Measurements from ENCODE around the gene ORC6.

DNA sequence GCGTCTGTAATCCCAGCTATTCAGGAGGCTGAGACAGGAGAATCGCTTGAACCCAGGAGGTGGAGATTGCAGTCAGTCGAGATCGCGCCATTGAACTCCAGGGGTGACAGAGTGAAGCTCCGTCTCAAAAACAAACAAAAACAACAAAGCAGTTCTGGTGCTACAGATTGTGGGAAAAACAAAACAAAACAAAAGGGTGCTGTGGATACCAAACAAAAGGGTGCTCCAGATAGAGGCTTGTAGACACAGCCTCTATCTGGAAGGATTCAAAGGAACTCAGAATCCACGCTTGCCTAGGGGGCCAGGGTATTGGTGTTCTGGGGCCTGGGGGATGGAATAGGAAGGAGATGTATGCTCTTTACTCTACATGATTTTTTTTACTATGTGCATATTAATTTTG lies 56.2 kb downstream of the ORC6 start:
- no peak for TF ChIP-seq ZNF274 (IDR thresholded peaks at IDR 0.05; ENCODE audit: insufficient read depth, insufficient read length)
- no peak for TF ChIP-seq POLR2AphosphoS5 (IDR thresholded peaks at IDR 0.05; ENCODE audit: low read length)
- TF ChIP-seq RAD21 (IDR thresholded peaks at IDR 0.05; ENCODE audit: insufficient read depth, low read depth, low read length), result no peak
- no peak for TF ChIP-seq SPI1 (IDR thresholded peaks at IDR 0.05; ENCODE audit: borderline replicate concordance, insufficient read depth, low read depth, low read length)
- no peak for TF ChIP-seq USF2 (IDR thresholded peaks at IDR 0.05; ENCODE audit: borderline replicate concordance, low read depth, low read length)
- TF ChIP-seq TAF1 (IDR thresholded peaks at IDR 0.05; ENCODE audit: borderline replicate concordance, low read depth, low read length), result no peak
- no peak for TF ChIP-seq FOXM1 (IDR thresholded peaks at IDR 0.05; ENCODE audit: low read depth, low read length)
- TF ChIP-seq RFX5 (IDR thresholded peaks at IDR 0.05; ENCODE audit: low read depth, low read length), result no peak
- TF ChIP-seq NFXL1 (IDR thresholded peaks at IDR 0.05; ENCODE audit: borderline replicate concordance), result no peak
- TF ChIP-seq, protein P1, sequence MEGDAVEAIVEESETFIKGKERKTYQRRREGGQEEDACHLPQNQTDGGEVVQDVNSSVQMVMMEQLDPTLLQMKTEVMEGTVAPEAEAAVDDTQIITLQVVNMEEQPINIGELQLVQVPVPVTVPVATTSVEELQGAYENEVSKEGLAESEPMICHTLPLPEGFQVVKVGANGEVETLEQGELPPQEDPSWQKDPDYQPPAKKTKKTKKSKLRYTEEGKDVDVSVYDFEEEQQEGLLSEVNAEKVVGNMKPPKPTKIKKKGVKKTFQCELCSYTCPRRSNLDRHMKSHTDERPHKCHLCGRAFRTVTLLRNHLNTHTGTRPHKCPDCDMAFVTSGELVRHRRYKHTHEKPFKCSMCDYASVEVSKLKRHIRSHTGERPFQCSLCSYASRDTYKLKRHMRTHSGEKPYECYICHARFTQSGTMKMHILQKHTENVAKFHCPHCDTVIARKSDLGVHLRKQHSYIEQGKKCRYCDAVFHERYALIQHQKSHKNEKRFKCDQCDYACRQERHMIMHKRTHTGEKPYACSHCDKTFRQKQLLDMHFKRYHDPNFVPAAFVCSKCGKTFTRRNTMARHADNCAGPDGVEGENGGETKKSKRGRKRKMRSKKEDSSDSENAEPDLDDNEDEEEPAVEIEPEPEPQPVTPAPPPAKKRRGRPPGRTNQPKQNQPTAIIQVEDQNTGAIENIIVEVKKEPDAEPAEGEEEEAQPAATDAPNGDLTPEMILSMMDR (IDR thresholded peaks at IDR 0.05 in 2 of 3, conservative IDR thresholded peaks at IDR 0.05 in 1 of 3; ENCODE audit: control insufficient read depth in 2 of 3, extremely low read depth in 1 of 3, insufficient read depth in 1 of 3, low read depth in 3 of 3, low read length in 3 of 3), result no peak
- no peak for TF ChIP-seq NFIC (IDR thresholded peaks at IDR 0.05; ENCODE audit: low read depth, low read length)
- TF ChIP-seq SUZ12 (IDR thresholded peaks at IDR 0.05; ENCODE audit: unreplicated experiment), result no peak
- TF ChIP-seq CREM (IDR thresholded peaks at IDR 0.05; ENCODE audit: low read depth), result no peak

Measured in GM12878 (cell line).